ENCODE results near the gene BMP7.

DNA sequence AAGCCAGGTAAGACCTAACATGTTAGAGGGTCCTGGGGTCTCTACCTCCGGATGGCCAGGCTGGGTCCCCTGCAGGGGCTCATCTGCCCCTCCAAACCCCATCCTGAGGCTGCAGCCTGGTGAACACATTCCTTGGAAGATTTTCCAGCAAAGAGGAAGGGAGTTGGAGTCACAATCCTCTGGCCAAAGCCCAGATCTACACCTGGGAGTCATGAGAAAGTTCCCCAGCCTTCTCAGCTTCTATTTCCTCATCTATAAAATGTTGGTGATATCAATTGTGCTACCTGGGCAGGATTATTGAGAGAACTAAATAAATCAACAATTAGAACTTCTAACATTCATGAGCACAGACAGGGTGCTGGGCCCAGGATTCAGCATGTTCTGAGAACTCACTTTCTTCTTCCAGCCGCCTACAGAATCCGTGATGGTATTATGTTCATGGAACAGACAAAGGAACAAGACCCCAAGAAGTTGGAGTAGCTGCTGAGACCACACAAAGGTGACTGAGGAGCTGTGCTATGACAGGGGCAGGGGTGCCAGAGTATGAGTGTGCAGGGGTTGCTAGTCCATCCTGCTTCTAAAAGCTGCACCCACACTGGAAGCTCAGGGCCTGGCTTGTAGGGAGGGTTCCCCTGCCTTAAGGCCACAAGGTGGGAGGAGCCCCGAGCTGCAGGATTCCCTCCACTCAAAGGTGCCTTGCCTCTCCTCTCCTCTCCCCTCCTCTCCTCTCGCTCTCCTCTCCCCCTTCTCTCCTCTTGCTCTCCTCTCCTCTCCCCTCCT, 68.9 kb downstream of the BMP7 start:
- TF ChIP-seq, protein P1, sequence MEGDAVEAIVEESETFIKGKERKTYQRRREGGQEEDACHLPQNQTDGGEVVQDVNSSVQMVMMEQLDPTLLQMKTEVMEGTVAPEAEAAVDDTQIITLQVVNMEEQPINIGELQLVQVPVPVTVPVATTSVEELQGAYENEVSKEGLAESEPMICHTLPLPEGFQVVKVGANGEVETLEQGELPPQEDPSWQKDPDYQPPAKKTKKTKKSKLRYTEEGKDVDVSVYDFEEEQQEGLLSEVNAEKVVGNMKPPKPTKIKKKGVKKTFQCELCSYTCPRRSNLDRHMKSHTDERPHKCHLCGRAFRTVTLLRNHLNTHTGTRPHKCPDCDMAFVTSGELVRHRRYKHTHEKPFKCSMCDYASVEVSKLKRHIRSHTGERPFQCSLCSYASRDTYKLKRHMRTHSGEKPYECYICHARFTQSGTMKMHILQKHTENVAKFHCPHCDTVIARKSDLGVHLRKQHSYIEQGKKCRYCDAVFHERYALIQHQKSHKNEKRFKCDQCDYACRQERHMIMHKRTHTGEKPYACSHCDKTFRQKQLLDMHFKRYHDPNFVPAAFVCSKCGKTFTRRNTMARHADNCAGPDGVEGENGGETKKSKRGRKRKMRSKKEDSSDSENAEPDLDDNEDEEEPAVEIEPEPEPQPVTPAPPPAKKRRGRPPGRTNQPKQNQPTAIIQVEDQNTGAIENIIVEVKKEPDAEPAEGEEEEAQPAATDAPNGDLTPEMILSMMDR (IDR thresholded peaks at IDR 0.05), result no peak
- TF ChIP-seq POLR2A (IDR thresholded peaks at IDR 0.05), result no peak
